Right renal cortex interstitium (tissue), 3 donors: ENCODE results near the gene NF1. TPM values are rescaled to one million over a fixed set of nuclear protein-coding genes. Genes with fewer than 3 reads are reported as not detected.
A peak's percentile ranks its signal among the peaks of the same experiment; 100 is the strongest.
"Not testable (repeated sequence)": the region's sequence is repeated elsewhere in the genome, so short reads cannot be mapped to it uniquely, and the experiment has no call there.

Experiments
- DNase-seq, 3 donors: peaks; one replicate each; pipeline ENCODE4 v3.0.0-alpha.2; 2013; ENCODE audit warnings: low read depth in 3 of 3, low spot score in 2 of 3
- polyA plus RNA-seq, 3 donors: library from polyadenylated mRNA; unstranded; fragments of 120-200 nt; gene quantifications; one replicate each; pipeline ENCODE4 v1.2.1, GENCODE V29; 2013; ENCODE audit not compliant: insufficient read length in 3 of 3

Gene NF1
- polyA plus RNA-seq, 3 donors = 36.7 to 42.9 (median 39.2) TPM

GRCh38 chr17:31085563-31085962 is 9.2 kb upstream of the NF1 start:
- no peak for DNase-seq

GRCh38 chr17:31089471-31089870 is 5.3 kb upstream of the NF1 start:
- no peak for DNase-seq

GRCh38 chr17:31090650-31091049 is 4.1 kb upstream of the NF1 start:
- DNase-seq = not testable (repeated sequence)

GRCh38 chr17:31092475-31093064 is 2.2 kb upstream of the NF1 start:
- DNase-seq = no peak

GRCh38 chr17:31093866-31094599 is 744 bp upstream of the NF1 start:
- peak in 1 of 3 donors; percentile 33 for DNase-seq

GRCh38 chr17:31095236-31096105 is 694 bp downstream of the NF1 start:
- DNase-seq = peak; percentile 53 to 59 (median 56)

GRCh38 chr17:31096106-31096436 is 1.3 kb downstream of the NF1 start:
- DNase-seq = no peak

- no peak for DNase-seq
These were observed 4.2 kb downstream of the NF1 start for GRCh38 chr17:31099016-31099415.

- no peak for DNase-seq
These were observed 6.2 kb downstream of the NF1 start for GRCh38 chr17:31100840-31101459.

GRCh38 chr17:31101943-31102342 is 7.2 kb downstream of the NF1 start:
- DNase-seq = no peak

- no peak for DNase-seq
These were observed 11.2 kb downstream of the NF1 start for GRCh38 chr17:31105991-31106390.

- no peak for DNase-seq
These were observed 16.4 kb downstream of the NF1 start for GRCh38 chr17:31111183-31111582.

GRCh38 chr17:31112001-31112661 is 17.4 kb downstream of the NF1 start:
- DNase-seq = no peak

GRCh38 chr17:31113368-31113767 is 18.6 kb downstream of the NF1 start:
- DNase-seq = peak in 1 of 3 donors; percentile 21

GRCh38 chr17:31113939-31114338 is 19.2 kb downstream of the NF1 start:
- no peak for DNase-seq

GRCh38 chr17:31114956-31115555 is 20.3 kb downstream of the NF1 start:
- DNase-seq = no peak

GRCh38 chr17:31116167-31116566 is 21.4 kb downstream of the NF1 start:
- no peak for DNase-seq

- no peak for DNase-seq
These were observed 28.0 kb downstream of the NF1 start for GRCh38 chr17:31122746-31123145.

GRCh38 chr17:31126318-31126717 is 31.5 kb downstream of the NF1 start:
- no peak for DNase-seq

- DNase-seq = no peak
These were observed 33.5 kb downstream of the NF1 start for GRCh38 chr17:31128241-31128640.
